Measurements from ENCODE around the gene MAP4K4.

The MAP4K4 gene

GRCh38 chr2:101776172-101777043, 78.9 kb downstream of the MAP4K4 start:
- no peak; the same call in 1 of the 2 replicates for TF ChIP-seq CTCF (IDR thresholded peaks at IDR 0.05; ENCODE audit: low read depth, low read length)
- DNase-seq (ENCODE audit: extremely low read depth, low read depth): no peak

GRCh38 chr2:101777337-101777736, 79.8 kb downstream of the MAP4K4 start:
- no peak for TF ChIP-seq CTCF (IDR thresholded peaks at IDR 0.05; ENCODE audit: low read depth, low read length)
- no peak for DNase-seq (ENCODE audit: extremely low read depth, low read depth)

- DNase-seq (ENCODE audit: extremely low read depth, low read depth): no peak
Observed at GRCh38 chr2:101778102-101778501, 80.6 kb downstream of the MAP4K4 start.

GRCh38 chr2:101779190-101779589, 81.7 kb downstream of the MAP4K4 start:
- DNase-seq (ENCODE audit: extremely low read depth, low read depth): no peak
- TF ChIP-seq CTCF (IDR thresholded peaks at IDR 0.05; ENCODE audit: low read depth, low read length): no peak

More at GRCh38 chr2:101778102-101778501, 80.6 kb downstream of the MAP4K4 start:
- no peak for TF ChIP-seq CTCF (IDR thresholded peaks at IDR 0.05; ENCODE audit: low read depth, low read length)

GRCh38 chr2:101779656-101780055, 82.1 kb downstream of the MAP4K4 start:
- no peak for TF ChIP-seq CTCF (IDR thresholded peaks at IDR 0.05; ENCODE audit: low read depth, low read length)
- no peak for DNase-seq (ENCODE audit: extremely low read depth, low read depth)

GRCh38 chr2:101781326-101781725, 83.8 kb downstream of the MAP4K4 start:
- TF ChIP-seq CTCF (IDR thresholded peaks at IDR 0.05; ENCODE audit: low read depth, low read length): no peak
- DNase-seq (ENCODE audit: extremely low read depth, low read depth): no peak

GRCh38 chr2:101781791-101782426, 84.4 kb downstream of the MAP4K4 start:
- no peak for DNase-seq (ENCODE audit: extremely low read depth, low read depth)
- no peak for TF ChIP-seq CTCF (IDR thresholded peaks at IDR 0.05; ENCODE audit: low read depth, low read length)

All from AG09319 (cell line).